ENCODE results near the gene LNX1.

GRCh38 chr4:53589511-53589910 is 1.8 kb downstream of the LNX1 start:
- TF ChIP-seq, protein P1, sequence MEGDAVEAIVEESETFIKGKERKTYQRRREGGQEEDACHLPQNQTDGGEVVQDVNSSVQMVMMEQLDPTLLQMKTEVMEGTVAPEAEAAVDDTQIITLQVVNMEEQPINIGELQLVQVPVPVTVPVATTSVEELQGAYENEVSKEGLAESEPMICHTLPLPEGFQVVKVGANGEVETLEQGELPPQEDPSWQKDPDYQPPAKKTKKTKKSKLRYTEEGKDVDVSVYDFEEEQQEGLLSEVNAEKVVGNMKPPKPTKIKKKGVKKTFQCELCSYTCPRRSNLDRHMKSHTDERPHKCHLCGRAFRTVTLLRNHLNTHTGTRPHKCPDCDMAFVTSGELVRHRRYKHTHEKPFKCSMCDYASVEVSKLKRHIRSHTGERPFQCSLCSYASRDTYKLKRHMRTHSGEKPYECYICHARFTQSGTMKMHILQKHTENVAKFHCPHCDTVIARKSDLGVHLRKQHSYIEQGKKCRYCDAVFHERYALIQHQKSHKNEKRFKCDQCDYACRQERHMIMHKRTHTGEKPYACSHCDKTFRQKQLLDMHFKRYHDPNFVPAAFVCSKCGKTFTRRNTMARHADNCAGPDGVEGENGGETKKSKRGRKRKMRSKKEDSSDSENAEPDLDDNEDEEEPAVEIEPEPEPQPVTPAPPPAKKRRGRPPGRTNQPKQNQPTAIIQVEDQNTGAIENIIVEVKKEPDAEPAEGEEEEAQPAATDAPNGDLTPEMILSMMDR (IDR thresholded peaks at IDR 0.05 in 2 of 3, conservative IDR thresholded peaks at IDR 0.05 in 1 of 3; ENCODE audit: control insufficient read depth in 2 of 3, extremely low read depth in 1 of 3, insufficient read depth in 1 of 3, low read depth in 3 of 3, low read length in 3 of 3) = no peak
- TF ChIP-seq, protein P2, sequence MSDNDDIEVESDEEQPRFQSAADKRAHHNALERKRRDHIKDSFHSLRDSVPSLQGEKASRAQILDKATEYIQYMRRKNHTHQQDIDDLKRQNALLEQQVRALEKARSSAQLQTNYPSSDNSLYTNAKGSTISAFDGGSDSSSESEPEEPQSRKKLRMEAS (IDR thresholded peaks at IDR 0.05; ENCODE audit: low read depth, low read length) = no peak
- TF ChIP-seq KDM1A (IDR thresholded peaks at IDR 0.05; ENCODE audit: borderline replicate concordance) (no peak), GATAD2B (conservative IDR thresholded peaks at IDR 0.05; ENCODE audit: low read depth) (no peak), POLR2AphosphoS5 (IDR thresholded peaks at IDR 0.05; ENCODE audit: low read length) (no peak), SRF (IDR thresholded peaks at IDR 0.05; ENCODE audit: low read depth in 2 of 2, low read length in 2 of 2) (no peak), EZH2 (IDR thresholded peaks at IDR 0.05; ENCODE audit: borderline replicate concordance, control insufficient read depth, low read depth, low read length) (no peak), ASH2L (IDR thresholded peaks at IDR 0.05; ENCODE audit: borderline replicate concordance, low read depth) (no peak)

Measured in GM12878 (cell line).